RKO (cell line): Measurements from ENCODE around the gene CHRDL2.

ENCODE experiments used
- DNase-seq: peaks from one replicate; pipeline ENCODE4 v3.0.0-alpha.2; 2016; ENCODE audit warnings: low spot score

Gene CHRDL2

DNA sequence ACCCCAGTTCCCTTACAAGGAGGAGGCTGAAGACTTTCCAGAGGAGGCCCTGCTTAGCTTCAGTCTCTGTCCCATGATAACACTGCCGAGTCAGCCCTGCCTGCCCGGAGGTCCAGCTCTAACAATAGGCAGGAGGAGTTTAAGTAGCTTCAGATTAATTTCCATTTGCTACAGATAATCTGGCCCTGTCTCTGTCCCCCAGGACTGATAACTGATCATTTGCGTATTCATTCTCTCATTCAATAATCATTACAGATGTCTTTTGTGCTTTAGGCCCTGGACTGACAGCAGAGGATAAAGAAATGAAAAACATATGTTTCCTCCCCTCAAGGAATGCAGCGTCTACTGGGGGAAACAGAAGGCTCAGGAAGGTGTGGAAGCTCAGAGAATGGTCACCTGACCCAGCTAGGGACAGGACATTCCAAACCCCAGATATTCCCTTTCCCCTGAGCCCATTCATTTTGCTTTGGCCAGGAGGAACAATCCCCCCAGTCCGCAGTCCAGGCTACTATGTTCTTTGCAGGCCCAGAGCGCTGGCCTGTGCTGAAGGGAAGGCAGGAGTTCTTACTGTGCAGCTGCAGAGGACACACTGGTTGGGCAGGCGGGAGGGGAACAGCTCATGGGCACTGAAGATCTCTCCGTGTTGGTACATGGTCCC is 20.8 kb downstream of the CHRDL2 start:
- DNase-seq: no peak

GRCh38 chr11:74709175-74709574 is 22.1 kb downstream of the CHRDL2 start:
- no peak for DNase-seq

DNA sequence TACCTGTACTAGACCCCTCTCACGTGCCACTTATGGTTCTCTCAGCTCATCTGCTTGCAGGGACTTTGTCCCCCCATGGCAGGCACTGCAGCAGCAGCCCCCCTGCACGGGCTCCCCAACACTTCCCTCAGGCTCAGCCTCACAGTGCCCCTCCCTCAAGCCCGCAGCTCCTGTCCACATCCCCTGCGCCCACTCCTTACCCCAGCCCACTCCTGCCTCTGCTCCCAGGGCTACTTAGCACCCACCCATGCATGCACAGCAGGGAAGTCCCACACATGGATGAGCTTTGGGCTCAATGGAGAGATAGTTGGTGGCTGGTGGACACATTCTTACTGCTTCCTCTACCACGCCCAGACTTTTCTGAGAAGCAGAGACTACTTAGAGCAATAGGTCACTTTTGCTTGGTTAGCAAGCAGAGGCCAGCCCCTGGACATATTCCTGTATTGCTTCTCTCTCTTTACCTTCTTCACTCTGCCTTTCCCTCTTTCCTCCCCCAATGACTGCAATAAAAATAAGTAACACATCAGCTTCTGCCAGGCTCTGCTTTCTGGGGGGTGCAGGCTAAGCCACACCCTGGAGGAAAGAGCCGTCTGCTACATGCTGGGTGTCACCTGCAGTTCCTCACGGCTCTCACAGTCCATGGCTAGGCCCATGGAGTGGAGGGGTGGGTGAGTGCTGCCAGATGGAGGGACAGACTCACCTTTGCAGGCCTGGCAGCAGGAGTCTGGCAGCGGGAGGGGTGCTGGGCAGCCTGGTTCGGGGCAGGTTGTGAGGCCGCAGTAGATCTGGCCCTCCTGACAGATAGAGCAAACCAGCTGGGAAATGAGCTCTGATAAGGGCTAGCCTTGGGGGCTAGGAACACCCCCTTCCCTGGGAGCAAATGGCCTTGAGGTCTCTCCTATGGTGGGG is 23.4 kb downstream of the CHRDL2 start:
- DNase-seq: no peak

GRCh38 chr11:74707182-74707581 is 24.0 kb downstream of the CHRDL2 start:
- DNase-seq: no peak

GRCh38 chr11:74703211-74703610 is 28.0 kb downstream of the CHRDL2 start:
- no peak for DNase-seq

- peak; percentile 69 for DNase-seq
These were observed 28.7 kb downstream of the CHRDL2 start for GRCh38 chr11:74702383-74703007.

GRCh38 chr11:74701351-74701750 is 29.9 kb downstream of the CHRDL2 start:
- no peak for DNase-seq

DNA sequence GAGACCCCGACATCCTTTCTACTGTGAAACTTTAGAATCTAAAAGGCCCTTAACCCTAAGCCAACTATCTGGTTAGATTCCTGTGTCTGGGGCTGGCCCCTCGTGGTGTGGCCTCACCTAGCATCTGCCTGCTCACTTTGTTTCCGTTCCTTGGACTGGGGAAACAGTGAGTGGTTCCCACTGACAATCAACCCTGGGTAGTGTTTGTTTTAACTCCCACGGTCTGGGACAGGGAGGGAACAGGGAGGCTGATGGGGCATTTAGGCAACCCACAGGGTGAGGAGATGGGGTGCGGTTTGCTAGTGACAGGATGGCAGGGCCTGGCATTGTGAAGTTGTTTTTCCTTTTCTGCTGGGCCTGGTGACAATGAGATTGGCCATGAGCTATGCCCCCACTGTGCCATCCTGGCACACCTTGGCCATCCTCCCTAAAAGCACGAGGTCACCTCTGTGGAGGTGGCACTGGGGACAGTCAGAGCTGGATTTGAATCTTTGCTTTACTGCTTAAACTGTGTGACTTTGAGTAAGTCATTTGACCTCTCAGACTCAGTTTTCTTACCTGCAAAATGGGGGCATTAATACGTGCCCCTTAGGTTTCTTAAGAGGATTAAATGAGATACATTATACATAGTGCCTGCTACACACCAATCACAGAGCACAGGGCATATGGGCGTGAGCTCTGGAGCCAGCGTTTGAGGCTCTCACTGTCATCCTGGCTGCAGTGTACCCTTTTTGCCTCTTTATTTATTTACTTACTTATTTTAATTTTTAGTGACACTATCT is 31.4 kb downstream of the CHRDL2 start:
- DNase-seq: no peak

- DNase-seq: no peak
These were observed 33.5 kb downstream of the CHRDL2 start for GRCh38 chr11:74697722-74698121.

- DNase-seq: no peak
These were observed 34.1 kb downstream of the CHRDL2 start for GRCh38 chr11:74696939-74697675.

DNA sequence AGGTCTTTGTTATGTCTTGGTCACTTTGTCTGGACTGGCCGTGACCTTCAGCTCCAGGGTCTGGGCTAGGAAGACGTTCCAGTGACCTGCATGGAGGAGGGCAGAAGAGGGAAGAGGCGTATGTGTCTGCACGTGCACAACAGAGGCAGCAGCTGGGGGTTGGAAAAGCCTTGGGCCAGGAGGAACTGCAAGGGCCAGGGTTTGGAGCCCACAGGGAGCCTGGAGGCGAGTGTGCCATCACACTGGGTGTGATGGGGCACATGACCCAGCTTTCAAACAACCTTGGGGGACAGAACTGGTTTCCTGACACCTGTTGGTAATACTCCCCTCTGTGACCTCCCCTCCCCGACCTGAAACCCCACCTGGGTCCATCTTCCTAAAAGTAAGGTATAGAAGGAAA is 34.7 kb downstream of the CHRDL2 start:
- no peak for DNase-seq

DNA sequence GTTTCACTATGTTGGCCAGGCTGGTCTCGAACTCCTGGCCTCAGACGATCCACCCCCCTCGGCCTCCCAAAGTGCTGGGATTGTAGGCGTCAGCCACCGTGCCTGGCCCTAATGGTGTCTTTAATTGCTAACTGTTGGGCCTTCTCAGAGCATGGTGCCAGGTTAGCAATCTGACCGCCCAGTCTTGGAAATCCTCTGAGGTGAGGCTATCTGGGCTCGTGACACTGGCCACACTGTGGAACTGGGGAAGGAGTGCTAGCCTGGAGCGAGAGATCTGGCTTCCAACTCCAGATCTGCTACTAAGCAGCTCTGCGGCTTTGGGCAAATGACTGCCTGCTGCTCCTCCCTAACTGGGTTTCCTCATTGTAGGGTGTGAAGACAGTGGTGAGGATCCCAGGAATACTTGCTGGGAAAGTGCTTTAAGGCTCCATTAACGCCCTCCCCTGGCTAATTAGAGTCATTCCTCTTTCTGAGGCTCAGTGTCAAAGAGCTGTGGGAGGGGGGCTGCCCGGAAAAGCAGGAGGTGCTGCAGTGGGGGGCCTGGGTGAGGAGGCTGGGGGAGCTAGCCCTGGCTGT is 35.4 kb downstream of the CHRDL2 start:
- DNase-seq: no peak

- no peak for DNase-seq
These were observed 36.9 kb downstream of the CHRDL2 start for GRCh38 chr11:74694136-74694930.

- DNase-seq: no peak
These were observed 37.7 kb downstream of the CHRDL2 start for GRCh38 chr11:74693531-74693930.

DNA sequence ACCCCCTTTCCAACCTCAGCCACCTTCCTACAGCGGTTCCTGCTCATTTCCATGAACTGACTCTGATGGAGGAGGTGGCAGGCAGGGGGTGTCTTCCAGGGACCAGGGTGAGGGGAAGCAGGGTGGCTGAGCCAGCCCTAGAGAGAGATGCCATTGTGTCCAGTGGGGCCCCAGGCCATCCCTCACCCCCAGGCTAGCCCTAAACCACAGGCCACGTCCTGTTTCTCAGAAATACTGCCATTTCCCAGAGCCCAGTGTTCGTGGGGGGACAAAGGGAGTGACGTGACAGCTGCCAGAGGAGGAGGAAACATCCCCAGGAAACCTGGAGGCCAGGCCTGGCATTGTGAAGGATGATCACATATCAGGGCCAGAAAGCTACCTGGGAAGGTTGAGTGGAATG is 39.5 kb downstream of the CHRDL2 start:
- DNase-seq: no peak

DNA sequence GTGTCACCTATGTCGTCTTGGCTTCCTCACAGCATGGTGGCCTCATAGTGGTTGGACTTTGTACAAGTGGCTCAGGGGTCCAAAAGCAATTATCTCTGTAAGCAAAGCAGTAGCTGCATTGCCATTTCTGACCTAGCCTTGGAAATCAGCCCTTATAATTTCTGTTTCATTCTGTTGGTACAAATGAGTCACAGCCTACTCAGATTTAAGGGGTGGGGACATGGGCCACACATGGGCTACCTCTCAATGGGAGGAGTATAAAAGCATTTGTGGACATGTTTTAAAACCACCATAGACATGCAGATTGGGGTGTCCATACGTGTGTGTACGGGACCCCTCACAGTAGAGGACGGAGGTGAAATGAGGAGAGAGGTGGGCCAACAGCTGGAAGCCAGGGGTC is 41.6 kb downstream of the CHRDL2 start:
- no peak for DNase-seq

DNA sequence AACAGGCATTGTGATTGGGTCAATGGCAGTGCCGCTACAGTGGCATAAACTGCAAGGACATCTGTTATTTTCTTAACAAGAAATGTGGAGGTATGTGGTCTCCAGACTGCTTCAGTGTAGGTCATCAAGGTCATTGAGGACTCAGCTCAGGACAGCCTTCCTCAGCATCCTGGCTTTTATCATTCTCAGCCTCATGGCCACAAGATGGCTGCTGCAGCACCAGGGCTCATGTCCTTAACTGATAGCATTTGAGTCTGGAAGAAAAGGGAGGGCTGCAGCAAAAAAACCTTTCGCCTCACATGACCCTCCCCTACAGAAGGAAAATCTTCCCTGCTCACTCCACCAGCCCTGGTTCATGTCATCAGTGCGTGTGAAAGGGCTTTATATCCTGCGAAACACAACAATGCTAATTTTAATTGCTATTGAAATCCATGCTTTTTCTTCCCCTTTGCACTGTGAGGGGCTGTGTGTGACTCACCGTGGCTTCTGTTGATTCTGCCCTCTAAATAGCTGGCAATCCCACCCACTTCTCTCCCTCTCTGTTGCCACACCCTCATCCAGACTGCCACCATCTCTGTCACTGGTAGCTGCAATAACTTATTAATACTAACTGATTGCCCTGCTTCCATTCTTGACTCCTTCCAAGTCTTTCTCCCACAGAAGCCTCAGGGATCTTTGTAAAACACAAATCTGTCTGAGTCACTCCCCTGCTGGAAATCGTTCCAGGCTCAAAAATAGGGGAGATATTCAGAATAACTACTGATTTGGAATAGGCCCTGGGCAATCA is 43.8 kb downstream of the CHRDL2 start:
- DNase-seq: no peak

GRCh38 chr11:74686792-74687191 is 44.4 kb downstream of the CHRDL2 start:
- peak; percentile 56 for DNase-seq

DNA sequence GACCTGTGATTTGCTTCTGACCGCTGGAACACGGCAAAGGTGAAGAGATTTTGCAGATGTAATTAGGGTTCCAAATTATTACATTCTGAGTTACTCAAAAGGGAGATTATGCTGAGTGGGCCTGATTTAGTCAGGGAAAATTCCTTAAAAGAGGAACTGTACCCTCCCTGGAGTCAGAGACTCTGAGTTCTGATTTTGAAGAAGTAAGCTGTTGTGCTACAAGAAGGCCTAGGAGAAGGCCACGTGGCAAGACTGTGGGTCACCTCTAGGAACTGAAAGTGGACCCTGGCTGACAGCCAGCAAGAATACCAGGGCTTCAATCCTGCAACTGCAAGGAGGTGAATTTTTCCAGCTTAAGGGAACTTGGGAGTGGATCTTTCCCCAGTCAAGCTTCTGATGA is 45.3 kb downstream of the CHRDL2 start:
- no peak for DNase-seq

GRCh38 chr11:74685338-74685737 is 45.9 kb downstream of the CHRDL2 start:
- DNase-seq: no peak
